PFSK-1 (cell line): ENCODE results near the gene LINGO4.

Experiments
- FOXP2 ChIP-seq: optimal IDR thresholded peaks from 2 replicates; pipeline ENCODE3; 2011; ENCODE audit warnings: borderline replicate concordance, control low read depth, inconsistent platforms; ENCODE audit not compliant: insufficient read depth; ENCODE audit errors: extremely low read length, extremely low read depth
- POLR2AphosphoS5 ChIP-seq: IDR thresholded peaks from 2 replicates; pipeline ENCODE4 v1.6.1; 2012; ENCODE audit warnings: low read depth, mild to moderate bottlenecking, control low read depth, low read length, moderate library complexity
- SIN3A ChIP-seq: IDR thresholded peaks from 2 replicates; pipeline ENCODE4 v1.6.1; 2012; ENCODE audit warnings: mild to moderate bottlenecking, low read length, moderate library complexity, borderline replicate concordance; ENCODE audit not compliant: insufficient read depth
- TAF1 ChIP-seq: IDR thresholded peaks from 2 replicates; pipeline ENCODE4 v1.6.1; 2012; ENCODE audit warnings: low read length, control low read depth, borderline replicate concordance; ENCODE audit not compliant: insufficient read depth
- TF ChIP-seq, protein P1 (sequence below), 2 experiments: IDR thresholded peaks; 2 replicates each; pipeline versions ENCODE4 v1.6.1 to v1.8.0; 2011 to 2012; ENCODE audit warnings: low read depth in 2 of 2, low read length in 2 of 2, control low read depth in 1 of 2, inconsistent platforms in 1 of 2, mild to moderate bottlenecking in 1 of 2, moderate library complexity in 1 of 2; ENCODE audit not compliant: insufficient read depth in 1 of 2

DNA sequence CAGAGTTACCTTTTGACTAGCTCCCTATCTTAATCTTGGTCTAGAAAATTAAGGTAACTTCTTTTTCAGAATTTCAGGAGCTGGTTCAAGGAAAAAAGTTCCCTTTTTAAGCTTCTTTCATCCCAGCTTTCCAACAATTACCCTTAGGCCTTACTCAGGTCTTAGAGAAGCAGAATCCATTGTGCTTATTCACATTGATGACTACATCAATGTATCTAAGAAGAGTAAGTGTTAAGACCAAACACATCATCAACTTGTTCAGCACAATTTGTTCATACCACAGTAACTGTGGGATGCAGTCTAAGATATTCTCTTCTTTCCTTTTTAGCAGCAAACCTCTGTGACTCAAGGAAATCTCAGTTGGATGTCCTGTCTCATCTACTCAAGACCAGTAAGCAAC lies 46.0 kb downstream of the LINGO4 start:
- TF ChIP-seq POLR2AphosphoS5 (no peak), TAF1 (no peak), SIN3A (no peak), FOXP2 (no peak)
- TF ChIP-seq, protein P1, sequence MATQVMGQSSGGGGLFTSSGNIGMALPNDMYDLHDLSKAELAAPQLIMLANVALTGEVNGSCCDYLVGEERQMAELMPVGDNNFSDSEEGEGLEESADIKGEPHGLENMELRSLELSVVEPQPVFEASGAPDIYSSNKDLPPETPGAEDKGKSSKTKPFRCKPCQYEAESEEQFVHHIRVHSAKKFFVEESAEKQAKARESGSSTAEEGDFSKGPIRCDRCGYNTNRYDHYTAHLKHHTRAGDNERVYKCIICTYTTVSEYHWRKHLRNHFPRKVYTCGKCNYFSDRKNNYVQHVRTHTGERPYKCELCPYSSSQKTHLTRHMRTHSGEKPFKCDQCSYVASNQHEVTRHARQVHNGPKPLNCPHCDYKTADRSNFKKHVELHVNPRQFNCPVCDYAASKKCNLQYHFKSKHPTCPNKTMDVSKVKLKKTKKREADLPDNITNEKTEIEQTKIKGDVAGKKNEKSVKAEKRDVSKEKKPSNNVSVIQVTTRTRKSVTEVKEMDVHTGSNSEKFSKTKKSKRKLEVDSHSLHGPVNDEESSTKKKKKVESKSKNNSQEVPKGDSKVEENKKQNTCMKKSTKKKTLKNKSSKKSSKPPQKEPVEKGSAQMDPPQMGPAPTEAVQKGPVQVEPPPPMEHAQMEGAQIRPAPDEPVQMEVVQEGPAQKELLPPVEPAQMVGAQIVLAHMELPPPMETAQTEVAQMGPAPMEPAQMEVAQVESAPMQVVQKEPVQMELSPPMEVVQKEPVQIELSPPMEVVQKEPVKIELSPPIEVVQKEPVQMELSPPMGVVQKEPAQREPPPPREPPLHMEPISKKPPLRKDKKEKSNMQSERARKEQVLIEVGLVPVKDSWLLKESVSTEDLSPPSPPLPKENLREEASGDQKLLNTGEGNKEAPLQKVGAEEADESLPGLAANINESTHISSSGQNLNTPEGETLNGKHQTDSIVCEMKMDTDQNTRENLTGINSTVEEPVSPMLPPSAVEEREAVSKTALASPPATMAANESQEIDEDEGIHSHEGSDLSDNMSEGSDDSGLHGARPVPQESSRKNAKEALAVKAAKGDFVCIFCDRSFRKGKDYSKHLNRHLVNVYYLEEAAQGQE (IDR thresholded peaks at IDR 0.05; ENCODE audit: insufficient read depth in 1 of 2, low read depth in 2 of 2, low read length in 2 of 2): no peak
